ENCODE data around the gene TMEM225B.
"Not testable (repeated sequence)": the region's sequence is repeated elsewhere in the genome, so short reads cannot be mapped to it uniquely, and the experiment has no call there.

TMEM225B gene

GRCh38 chr7:99626661-99627060 is 28.6 kb downstream of the TMEM225B start:
- H3K9ac ChIP-seq (ENCODE audit: low read length): no peak overlapping the region
- no peaks in the 10 kb centered on the region for H3K4me1 ChIP-seq (ENCODE audit: control insufficient read depth, insufficient read depth, low read length)
- H3K27me3 ChIP-seq (ENCODE audit: control insufficient read depth, insufficient read depth, low read length): no peaks in the 10 kb centered on the region
- no peak overlapping the region for H3K4me3 ChIP-seq (ENCODE audit: low read length)
- H3K9me3 ChIP-seq (ENCODE audit: control insufficient read depth, low read length): no peaks in the 10 kb centered on the region
- H3K36me3 ChIP-seq (ENCODE audit: control insufficient read depth, insufficient read depth, low read length): peaks cover 18% of the 10 kb centered on the region

- no peak overlapping the region for H3K9ac ChIP-seq (ENCODE audit: low read length)
- no peaks in the 10 kb centered on the region for H3K9me3 ChIP-seq (ENCODE audit: control insufficient read depth, low read length)
- no peaks in the 10 kb centered on the region for H3K27me3 ChIP-seq (ENCODE audit: control insufficient read depth, insufficient read depth, low read length)
- H3K4me1 ChIP-seq (ENCODE audit: control insufficient read depth, insufficient read depth, low read length): no peaks in the 10 kb centered on the region
- no peak overlapping the region for H3K4me3 ChIP-seq (ENCODE audit: low read length)
- peaks cover 14% of the 10 kb centered on the region for H3K36me3 ChIP-seq (ENCODE audit: control insufficient read depth, insufficient read depth, low read length)
These were observed 29.4 kb downstream of the TMEM225B start for GRCh38 chr7:99627513-99627912.

- Histone ChIP-seq H3K36me3 (ENCODE audit: control insufficient read depth, insufficient read depth, low read length) (peaks cover 12% of the 10 kb centered on the region), H3K27me3 (ENCODE audit: control insufficient read depth, insufficient read depth, low read length) (no peaks in the 10 kb centered on the region), H3K9me3 (ENCODE audit: control insufficient read depth, low read length) (no peaks in the 10 kb centered on the region), H3K4me3 (ENCODE audit: low read length) (no peak overlapping the region), H3K4me1 (ENCODE audit: control insufficient read depth, insufficient read depth, low read length) (no peaks in the 10 kb centered on the region), H3K9ac (ENCODE audit: low read length) (no peak overlapping the region)
These were observed 30.7 kb downstream of the TMEM225B start for GRCh38 chr7:99628471-99629465.

DNA sequence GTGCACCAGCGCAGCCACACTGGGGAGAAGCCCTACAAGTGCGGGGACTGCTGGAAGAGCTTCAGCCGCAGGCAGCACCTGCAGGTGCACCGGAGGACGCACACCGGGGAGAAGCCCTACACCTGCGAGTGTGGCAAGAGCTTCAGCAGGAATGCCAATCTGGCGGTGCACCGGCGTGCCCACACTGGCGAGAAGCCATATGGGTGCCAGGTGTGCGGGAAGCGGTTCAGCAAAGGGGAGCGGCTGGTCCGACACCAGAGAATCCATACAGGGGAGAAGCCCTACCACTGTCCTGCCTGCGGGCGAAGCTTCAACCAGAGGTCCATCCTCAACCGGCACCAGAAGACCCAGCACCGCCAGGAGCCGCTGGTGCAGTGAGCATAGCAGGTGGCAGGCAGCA is 31.6 kb downstream of the TMEM225B start:
- H3K36me3 ChIP-seq (ENCODE audit: control insufficient read depth, insufficient read depth, low read length): peaks cover 4% of the 10 kb centered on the region
- H3K27me3 ChIP-seq (ENCODE audit: control insufficient read depth, insufficient read depth, low read length): no peaks in the 10 kb centered on the region
- H3K4me1 ChIP-seq (ENCODE audit: control insufficient read depth, insufficient read depth, low read length): no peaks in the 10 kb centered on the region
- no peak overlapping the region for H3K4me3 ChIP-seq (ENCODE audit: low read length)
- no peak overlapping the region for H3K9ac ChIP-seq (ENCODE audit: low read length)
- H3K9me3 ChIP-seq (ENCODE audit: control insufficient read depth, low read length): no peaks in the 10 kb centered on the region

- no peak overlapping the region for H3K4me3 ChIP-seq (ENCODE audit: low read length)
- H3K9me3 ChIP-seq (ENCODE audit: control insufficient read depth, low read length): no peaks in the 10 kb centered on the region
- no peaks in the 10 kb centered on the region for H3K4me1 ChIP-seq (ENCODE audit: control insufficient read depth, insufficient read depth, low read length)
- H3K9ac ChIP-seq (ENCODE audit: low read length): no peak overlapping the region
- no peaks in the 10 kb centered on the region for H3K27me3 ChIP-seq (ENCODE audit: control insufficient read depth, insufficient read depth, low read length)
- H3K36me3 ChIP-seq (ENCODE audit: control insufficient read depth, insufficient read depth, low read length): no peaks in the 10 kb centered on the region
These were observed 33.4 kb downstream of the TMEM225B start for GRCh38 chr7:99631295-99632109.

DNA sequence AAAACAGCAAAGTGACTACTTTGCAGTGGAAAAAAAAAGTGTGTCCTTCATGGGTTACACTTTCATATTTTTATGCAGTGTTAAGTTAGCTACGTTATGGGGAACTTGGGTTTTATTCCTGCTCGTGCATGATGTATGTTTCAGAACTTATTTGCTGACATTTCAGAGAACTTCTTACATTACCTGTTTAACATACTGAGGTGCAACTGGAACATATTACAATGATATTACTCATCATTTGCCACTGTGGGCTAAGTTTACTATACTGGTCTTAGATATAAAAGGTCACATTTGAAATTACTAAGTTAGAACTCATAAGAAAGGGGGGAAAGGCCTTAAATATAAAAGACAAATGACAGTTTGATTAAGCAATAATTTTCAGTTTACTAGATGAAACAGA is 39.3 kb downstream of the TMEM225B start:
- not testable (repeated sequence) for H3K9ac ChIP-seq (ENCODE audit: low read length); H3K4me3 ChIP-seq (ENCODE audit: low read length); H3K27me3 ChIP-seq (ENCODE audit: control insufficient read depth, insufficient read depth, low read length); H3K9me3 ChIP-seq (ENCODE audit: control insufficient read depth, low read length); H3K36me3 ChIP-seq (ENCODE audit: control insufficient read depth, insufficient read depth, low read length); H3K4me1 ChIP-seq (ENCODE audit: control insufficient read depth, insufficient read depth, low read length)

DNA sequence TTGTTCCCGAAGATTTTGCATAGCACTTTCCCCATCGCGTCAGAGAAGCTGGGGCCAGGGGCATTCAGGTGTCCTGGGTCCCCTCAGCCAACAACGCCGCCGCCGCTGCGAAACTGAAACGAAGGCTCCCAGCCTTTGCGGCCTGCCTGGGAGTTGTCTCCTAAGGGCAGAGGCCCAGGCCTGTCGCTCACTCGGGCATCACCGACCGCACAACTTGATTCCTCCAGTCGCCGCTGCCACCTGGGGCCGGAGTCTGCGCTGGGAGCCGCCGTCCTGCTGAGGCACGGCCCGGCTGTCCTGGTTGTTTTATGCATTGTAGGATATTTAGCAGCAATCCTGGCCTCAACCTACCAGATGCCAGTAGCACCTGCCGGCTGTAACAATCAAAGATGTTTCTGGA is 40.7 kb downstream of the TMEM225B start:
- Histone ChIP-seq H3K9me3 (ENCODE audit: control insufficient read depth, low read length) (no peaks in the 10 kb centered on the region), H3K9ac (ENCODE audit: low read length) (no peak overlapping the region), H3K4me1 (ENCODE audit: control insufficient read depth, insufficient read depth, low read length) (no peaks in the 10 kb centered on the region), H3K27me3 (ENCODE audit: control insufficient read depth, insufficient read depth, low read length) (no peaks in the 10 kb centered on the region), H3K36me3 (ENCODE audit: control insufficient read depth, insufficient read depth, low read length) (no peaks in the 10 kb centered on the region), H3K4me3 (ENCODE audit: low read length) (no peak overlapping the region)

DNA sequence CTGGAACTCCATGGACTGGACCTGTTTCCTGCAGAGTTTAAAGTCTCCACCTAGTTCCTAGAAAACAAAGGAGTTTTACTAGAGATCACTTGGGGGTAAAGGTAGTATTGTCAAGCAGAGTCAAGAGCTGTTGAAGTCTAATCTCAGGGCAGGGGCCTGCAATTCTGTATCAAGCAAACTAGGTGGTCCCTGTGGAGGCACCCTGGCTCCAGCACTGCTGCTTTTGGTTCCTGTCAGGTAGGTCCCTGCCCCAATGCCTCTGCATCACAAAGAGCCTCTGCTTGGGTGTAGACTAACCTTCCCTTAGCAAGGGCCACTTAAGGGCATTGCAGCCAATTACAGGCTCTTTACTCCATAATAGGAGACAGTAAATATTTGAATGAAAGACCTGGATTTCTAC is 41.2 kb downstream of the TMEM225B start:
- H3K27me3 ChIP-seq (ENCODE audit: control insufficient read depth, insufficient read depth, low read length): no peaks in the 10 kb centered on the region

GRCh38 chr7:99642027-99642426 is 44.0 kb downstream of the TMEM225B start:
- Histone ChIP-seq H3K27me3 (ENCODE audit: control insufficient read depth, insufficient read depth, low read length) (no peaks in the 10 kb centered on the region), H3K4me3 (ENCODE audit: low read length) (no peak overlapping the region), H3K4me1 (ENCODE audit: control insufficient read depth, insufficient read depth, low read length) (no peaks in the 10 kb centered on the region), H3K36me3 (ENCODE audit: control insufficient read depth, insufficient read depth, low read length) (no peaks in the 10 kb centered on the region), H3K9me3 (ENCODE audit: control insufficient read depth, low read length) (no peaks in the 10 kb centered on the region), H3K9ac (ENCODE audit: low read length) (no peak overlapping the region)

More for the DNA sequence above, 41.2 kb downstream of the TMEM225B start:
- Histone ChIP-seq H3K4me3 (ENCODE audit: low read length) (no peak overlapping the region), H3K9ac (ENCODE audit: low read length) (no peak overlapping the region), H3K36me3 (ENCODE audit: control insufficient read depth, insufficient read depth, low read length) (no peaks in the 10 kb centered on the region), H3K9me3 (ENCODE audit: control insufficient read depth, low read length) (no peaks in the 10 kb centered on the region), H3K4me1 (ENCODE audit: control insufficient read depth, insufficient read depth, low read length) (no peaks in the 10 kb centered on the region)

- Histone ChIP-seq H3K9ac (ENCODE audit: low read length) (no peak overlapping the region), H3K27me3 (ENCODE audit: control insufficient read depth, insufficient read depth, low read length) (no peaks in the 10 kb centered on the region), H3K4me1 (ENCODE audit: control insufficient read depth, insufficient read depth, low read length) (no peaks in the 10 kb centered on the region), H3K9me3 (ENCODE audit: control insufficient read depth, low read length) (no peaks in the 10 kb centered on the region), H3K36me3 (ENCODE audit: control insufficient read depth, insufficient read depth, low read length) (no peaks in the 10 kb centered on the region), H3K4me3 (ENCODE audit: low read length) (no peak overlapping the region)
These were observed 45.4 kb downstream of the TMEM225B start for GRCh38 chr7:99643464-99643863.

DNA sequence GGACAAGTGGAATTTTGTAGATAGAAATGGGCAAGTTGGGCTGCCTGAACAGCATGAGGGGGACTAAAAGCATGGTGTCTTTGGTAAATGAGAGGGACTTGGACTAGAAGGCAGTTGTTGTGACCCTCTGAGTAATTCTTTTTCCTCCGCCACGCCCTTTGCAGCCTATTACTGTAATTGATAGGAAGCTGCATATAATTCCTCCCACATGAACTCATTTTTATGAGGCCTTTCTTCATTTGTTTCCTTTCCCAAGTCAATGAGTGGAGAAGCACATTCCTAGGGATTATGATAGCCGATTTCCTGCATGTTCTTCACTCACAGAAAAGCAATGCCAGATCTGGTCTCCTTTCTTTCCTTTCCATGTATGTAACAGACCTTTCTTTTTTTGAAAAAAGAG is 46.4 kb downstream of the TMEM225B start:
- H3K9ac ChIP-seq (ENCODE audit: low read length): no peak overlapping the region
- H3K4me1 ChIP-seq (ENCODE audit: control insufficient read depth, insufficient read depth, low read length): no peaks in the 10 kb centered on the region
- no peaks in the 10 kb centered on the region for H3K27me3 ChIP-seq (ENCODE audit: control insufficient read depth, insufficient read depth, low read length)
- H3K4me3 ChIP-seq (ENCODE audit: low read length): no peak overlapping the region
- H3K36me3 ChIP-seq (ENCODE audit: control insufficient read depth, insufficient read depth, low read length): no peaks in the 10 kb centered on the region
- no peaks in the 10 kb centered on the region for H3K9me3 ChIP-seq (ENCODE audit: control insufficient read depth, low read length)

DNA sequence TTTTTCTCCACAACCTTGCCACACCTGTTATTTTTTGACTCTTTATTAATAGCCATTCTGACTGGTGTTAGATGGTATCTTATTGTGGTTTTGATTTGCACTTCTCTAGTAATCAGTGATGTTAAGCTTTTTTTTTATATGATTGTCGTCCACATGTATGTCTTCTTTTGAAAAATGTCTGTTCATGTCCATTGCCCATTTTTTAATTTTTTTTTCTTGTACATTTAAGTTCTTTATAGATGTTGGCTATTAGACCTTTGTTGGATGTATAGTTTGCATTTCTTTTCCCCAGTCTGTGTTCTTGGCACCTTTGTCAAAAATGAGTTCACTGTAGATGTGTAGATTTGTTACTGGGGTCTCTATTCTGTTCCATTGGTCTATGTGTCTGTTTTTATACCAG is 47.5 kb downstream of the TMEM225B start:
- Histone ChIP-seq H3K27me3 (ENCODE audit: control insufficient read depth, insufficient read depth, low read length) (no peaks in the 10 kb centered on the region), H3K9ac (ENCODE audit: low read length) (no peak overlapping the region), H3K9me3 (ENCODE audit: control insufficient read depth, low read length) (no peaks in the 10 kb centered on the region), H3K4me1 (ENCODE audit: control insufficient read depth, insufficient read depth, low read length) (no peaks in the 10 kb centered on the region), H3K36me3 (ENCODE audit: control insufficient read depth, insufficient read depth, low read length) (no peaks in the 10 kb centered on the region), H3K4me3 (ENCODE audit: low read length) (no peak overlapping the region)
